Nephron progenitor cell (in vitro differentiated cells): ENCODE data around the gene JDP2.

Source experiments
- DNase-seq: peaks from one replicate; pipeline ENCODE4 v3.0.0; 2021
- H3K27ac Mint-ChIP-seq: 2 replicates; pipeline ENCODE4 v1.8.0; 2021; ENCODE audit warnings: mild to moderate bottlenecking, moderate library complexity, mixed read lengths
- H3K27me3 Mint-ChIP-seq: 2 replicates; pipeline ENCODE4 v1.8.0; 2021; ENCODE audit warnings: mild to moderate bottlenecking, low read depth, mixed read lengths; ENCODE audit not compliant: poor library complexity
- H3K36me3 Mint-ChIP-seq: 2 replicates; pipeline ENCODE4 v1.8.0; 2021; ENCODE audit warnings: low read depth, mixed read lengths
- H3K4me1 Mint-ChIP-seq: 2 replicates; pipeline ENCODE4 v1.8.0; 2021; ENCODE audit warnings: mixed read lengths
- H3K4me3 Mint-ChIP-seq: 2 replicates; pipeline ENCODE4 v1.8.0; 2021; ENCODE audit warnings: mild to moderate bottlenecking, moderate library complexity, mixed read lengths
- H3K9me3 Mint-ChIP-seq: 2 replicates; pipeline ENCODE4 v1.8.0; 2021; ENCODE audit warnings: mild to moderate bottlenecking, moderate library complexity, mixed read lengths
- TF ChIP-seq, protein P1 (sequence below): fragments of 200-600 bp; sonication (generic); IDR thresholded peaks from 2 replicates; pipeline ENCODE4 v1.5.0; 2021; ENCODE audit warnings: antibody characterized with exemption

Gene JDP2

DNA sequence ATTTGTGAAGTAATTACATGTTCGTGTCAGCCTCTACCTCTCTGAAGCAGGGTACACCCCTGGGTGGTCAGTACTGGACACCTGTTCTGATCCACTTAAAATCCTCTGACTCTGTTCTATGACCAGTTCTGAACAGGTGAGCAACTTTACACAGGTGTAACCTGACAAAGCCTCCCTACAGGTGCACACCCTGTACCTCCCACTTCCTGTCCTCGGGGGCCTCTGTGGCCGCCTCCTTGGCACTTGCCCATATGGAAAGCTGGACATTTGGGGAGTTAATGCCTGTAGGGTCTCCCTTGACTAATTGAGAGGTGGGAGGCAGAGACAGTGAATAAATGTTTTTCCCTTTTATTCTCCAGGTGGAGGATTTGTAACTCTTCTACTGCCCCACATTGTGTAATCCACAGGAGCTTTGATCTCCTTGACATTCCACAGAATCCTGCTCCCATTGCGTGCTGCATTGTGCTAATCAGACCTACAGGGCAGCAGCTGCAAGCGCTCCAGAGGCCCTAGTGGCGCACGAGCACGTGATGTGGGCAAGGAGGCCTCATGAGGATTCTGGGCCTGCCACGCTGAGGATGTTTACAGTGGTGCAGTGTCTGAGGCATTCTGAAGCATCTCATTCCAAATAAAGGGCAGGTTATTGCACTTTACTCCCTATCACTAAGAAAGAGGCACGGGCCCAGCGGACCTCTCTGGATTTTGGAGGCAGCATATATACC is 48.6 kb downstream of the JDP2 start:
- DNase-seq: no peak
- H3K4me3 Mint-ChIP-seq: no peak overlapping the region
- TF ChIP-seq, protein P1, sequence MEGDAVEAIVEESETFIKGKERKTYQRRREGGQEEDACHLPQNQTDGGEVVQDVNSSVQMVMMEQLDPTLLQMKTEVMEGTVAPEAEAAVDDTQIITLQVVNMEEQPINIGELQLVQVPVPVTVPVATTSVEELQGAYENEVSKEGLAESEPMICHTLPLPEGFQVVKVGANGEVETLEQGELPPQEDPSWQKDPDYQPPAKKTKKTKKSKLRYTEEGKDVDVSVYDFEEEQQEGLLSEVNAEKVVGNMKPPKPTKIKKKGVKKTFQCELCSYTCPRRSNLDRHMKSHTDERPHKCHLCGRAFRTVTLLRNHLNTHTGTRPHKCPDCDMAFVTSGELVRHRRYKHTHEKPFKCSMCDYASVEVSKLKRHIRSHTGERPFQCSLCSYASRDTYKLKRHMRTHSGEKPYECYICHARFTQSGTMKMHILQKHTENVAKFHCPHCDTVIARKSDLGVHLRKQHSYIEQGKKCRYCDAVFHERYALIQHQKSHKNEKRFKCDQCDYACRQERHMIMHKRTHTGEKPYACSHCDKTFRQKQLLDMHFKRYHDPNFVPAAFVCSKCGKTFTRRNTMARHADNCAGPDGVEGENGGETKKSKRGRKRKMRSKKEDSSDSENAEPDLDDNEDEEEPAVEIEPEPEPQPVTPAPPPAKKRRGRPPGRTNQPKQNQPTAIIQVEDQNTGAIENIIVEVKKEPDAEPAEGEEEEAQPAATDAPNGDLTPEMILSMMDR: no peak
- peaks cover 14% of the 10 kb centered on the region for H3K27me3 Mint-ChIP-seq
- no peaks in the 10 kb centered on the region for H3K36me3 Mint-ChIP-seq
- H3K9me3 Mint-ChIP-seq: peaks cover 4% of the 10 kb centered on the region
- H3K27ac Mint-ChIP-seq: no peak overlapping the region
- H3K4me1 Mint-ChIP-seq: peaks cover 13% of the 10 kb centered on the region

DNA sequence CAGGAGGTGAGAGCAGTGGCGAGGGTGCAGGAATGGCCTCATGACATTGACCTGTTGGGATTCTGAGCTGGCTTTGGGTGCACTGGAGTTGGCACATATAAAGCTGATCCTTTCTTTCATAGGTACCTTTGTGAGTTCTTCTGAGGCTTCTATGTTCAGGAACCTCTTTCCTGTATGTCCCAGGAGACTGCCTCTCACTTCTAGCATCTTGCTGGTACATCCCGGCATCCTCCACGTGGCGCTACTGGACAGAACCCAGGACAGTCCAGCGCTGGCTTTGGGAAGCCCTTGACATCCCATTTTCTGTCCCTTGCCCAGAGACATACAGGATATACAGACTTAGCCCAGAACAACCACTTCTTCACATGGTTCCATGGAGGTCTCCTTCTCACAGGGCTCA is 50.1 kb downstream of the JDP2 start:
- Mint-ChIP-seq H3K4me3 (no peak overlapping the region), H3K27ac (no peak overlapping the region), H3K27me3 (peaks cover 14% of the 10 kb centered on the region), H3K4me1 (peaks cover 13% of the 10 kb centered on the region), H3K9me3 (peaks cover 4% of the 10 kb centered on the region), H3K36me3 (no peaks in the 10 kb centered on the region)
- TF ChIP-seq, protein P1: no peak
- no peak for DNase-seq

DNA sequence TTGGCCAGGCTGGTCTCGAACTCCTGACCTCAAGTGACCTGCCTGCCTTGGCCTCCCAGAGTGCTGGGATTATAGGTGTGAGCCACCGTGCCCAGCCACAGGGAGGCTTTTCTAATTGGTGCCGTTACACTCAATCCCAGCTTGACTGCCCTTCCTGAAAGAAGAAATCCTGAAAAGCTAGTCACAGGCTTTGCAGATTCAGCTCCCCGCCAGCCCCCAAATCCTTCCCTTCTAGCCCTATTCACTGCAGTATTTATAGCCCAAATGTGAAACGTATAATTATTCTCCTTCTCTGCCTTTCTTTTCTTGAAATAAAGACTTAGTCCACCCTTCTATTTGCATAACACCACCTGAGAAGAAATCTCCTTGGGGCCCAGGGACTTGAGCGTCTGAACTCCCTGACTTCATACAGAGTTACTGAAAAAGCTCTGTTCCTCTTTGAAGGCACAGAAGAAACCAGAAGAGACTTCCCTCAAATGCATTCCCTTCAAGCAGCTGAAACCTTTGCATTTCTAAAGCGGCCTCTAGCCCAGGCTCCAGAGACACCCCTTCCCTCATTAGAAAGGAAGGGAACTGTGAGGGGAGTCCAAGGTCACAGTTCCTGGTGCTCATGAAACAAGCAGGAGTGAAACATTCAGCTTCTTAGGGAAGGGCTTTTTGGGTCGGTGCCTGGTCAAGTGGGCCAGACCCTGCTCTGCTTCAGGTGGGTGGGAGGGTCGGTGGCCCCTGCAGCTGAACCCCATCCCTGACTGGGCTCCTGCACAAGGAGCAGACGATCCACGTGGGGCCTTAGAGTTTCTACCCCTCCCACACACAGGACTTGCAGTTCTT is 52.2 kb downstream of the JDP2 start:
- TF ChIP-seq, protein P1: no peak
- Mint-ChIP-seq H3K9me3 (peaks cover 4% of the 10 kb centered on the region), H3K36me3 (no peaks in the 10 kb centered on the region), H3K27me3 (peaks cover 14% of the 10 kb centered on the region), H3K27ac (peak overlapping the region; percentile 78), H3K4me1 (peaks cover 13% of the 10 kb centered on the region), H3K4me3 (no peak overlapping the region)
- no peak for DNase-seq

DNA sequence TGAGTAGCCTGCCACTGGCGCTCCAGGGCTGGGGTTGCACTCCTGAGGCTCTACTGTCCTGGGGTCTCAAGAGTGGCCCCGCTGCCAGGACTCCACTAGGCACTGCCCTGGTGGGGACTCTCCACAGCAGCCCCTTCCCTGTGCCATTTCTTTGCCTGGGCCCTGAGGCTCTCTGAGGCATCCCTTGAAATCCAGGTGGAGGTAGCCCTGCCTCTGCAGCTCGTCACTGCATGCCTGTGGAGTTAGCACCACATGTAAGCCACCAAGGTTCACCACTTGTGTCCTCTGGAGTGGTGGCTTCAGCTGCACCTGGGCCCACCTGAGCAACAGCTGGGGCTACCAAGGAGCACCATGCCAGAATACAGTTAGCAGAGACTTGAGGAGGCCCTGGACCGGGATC is 54.5 kb downstream of the JDP2 start:
- DNase-seq: no peak
- Mint-ChIP-seq H3K4me1 (peaks cover 9% of the 10 kb centered on the region), H3K36me3 (no peaks in the 10 kb centered on the region), H3K9me3 (peaks cover 4% of the 10 kb centered on the region), H3K27me3 (peaks cover 21% of the 10 kb centered on the region), H3K27ac (no peak overlapping the region), H3K4me3 (no peak overlapping the region)
- TF ChIP-seq, protein P1: no peak

DNA sequence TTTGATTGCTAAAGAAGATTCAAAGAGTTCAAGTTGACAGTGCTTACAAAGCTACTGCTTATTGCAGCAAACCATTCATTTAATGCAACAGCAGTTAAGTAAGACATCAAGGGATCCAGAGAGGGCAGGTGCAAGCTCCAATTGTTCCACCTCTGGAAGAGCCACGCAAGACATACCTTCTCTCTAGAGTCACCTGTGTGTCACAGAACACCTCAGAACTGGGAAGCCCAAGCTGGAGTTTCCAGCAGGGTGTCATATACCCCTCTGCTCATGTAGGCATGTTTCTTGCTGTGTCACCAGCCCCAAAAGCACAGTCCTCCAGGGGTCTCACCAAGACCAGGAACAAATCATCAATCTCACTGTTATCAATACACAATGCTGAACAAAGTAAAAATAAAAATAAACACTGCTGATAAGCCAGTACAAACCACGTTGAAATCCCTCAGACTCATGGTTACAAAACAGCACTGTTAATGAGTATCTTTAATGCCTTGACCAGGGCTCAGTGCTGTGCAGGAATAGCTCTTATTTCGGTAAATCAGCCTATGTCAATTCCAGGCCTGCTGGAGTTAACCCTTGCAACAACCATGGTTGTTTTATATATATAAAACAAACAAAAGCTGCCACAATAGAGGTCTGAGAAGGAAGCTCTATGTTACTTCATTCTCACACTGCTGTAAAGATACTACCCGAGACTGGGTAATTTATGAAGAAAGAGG is 57.0 kb downstream of the JDP2 start:
- TF ChIP-seq, protein P1: no peak
- peaks cover 7% of the 10 kb centered on the region for H3K9me3 Mint-ChIP-seq

More for the DNA sequence above, 57.0 kb downstream of the JDP2 start:
- peaks cover 10% of the 10 kb centered on the region for H3K4me1 Mint-ChIP-seq
- H3K27me3 Mint-ChIP-seq: peaks cover 12% of the 10 kb centered on the region
- no peak overlapping the region for H3K4me3 Mint-ChIP-seq
- H3K36me3 Mint-ChIP-seq: no peaks in the 10 kb centered on the region
- no peak for DNase-seq
- no peak overlapping the region for H3K27ac Mint-ChIP-seq
